Astrocyte (in vitro differentiated cells and primary cell): ENCODE measurements around the gene SLIT3.

Experiments used
- EZH2 ChIP-seq: IDR thresholded peaks from 2 replicates; pipeline ENCODE4 v1.6.1; 2012; ENCODE audit warnings: mild to moderate bottlenecking, low read length, inconsistent platforms; ENCODE audit not compliant: insufficient read depth
- TF ChIP-seq, protein P1 (sequence below): IDR thresholded peaks from 2 replicates; pipeline ENCODE4 v1.5.1; 2011; ENCODE audit warnings: low read depth, mild to moderate bottlenecking, inconsistent platforms, low read length, moderate library complexity; ENCODE audit not compliant: insufficient read depth

DNA sequence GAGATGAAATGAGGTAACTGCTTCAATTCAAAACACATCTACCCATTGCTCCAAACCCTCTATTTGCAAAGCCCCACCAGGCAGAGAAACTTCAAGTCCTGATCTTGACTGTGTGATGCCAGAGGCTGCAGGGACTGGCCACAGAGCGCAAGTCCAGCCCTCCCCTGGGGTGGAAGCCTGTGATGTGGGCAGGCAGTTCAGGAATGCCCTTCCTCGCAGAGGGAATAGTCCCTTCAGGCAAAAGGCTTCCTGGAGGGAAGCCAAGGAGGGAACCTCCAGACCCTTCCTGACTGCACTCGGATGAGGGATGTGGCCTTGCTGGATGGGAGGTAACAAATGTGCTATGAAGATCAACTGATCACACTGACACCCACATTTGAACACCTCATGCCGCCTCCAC, 131.2 kb downstream of the SLIT3 start:
- TF ChIP-seq, protein P1, sequence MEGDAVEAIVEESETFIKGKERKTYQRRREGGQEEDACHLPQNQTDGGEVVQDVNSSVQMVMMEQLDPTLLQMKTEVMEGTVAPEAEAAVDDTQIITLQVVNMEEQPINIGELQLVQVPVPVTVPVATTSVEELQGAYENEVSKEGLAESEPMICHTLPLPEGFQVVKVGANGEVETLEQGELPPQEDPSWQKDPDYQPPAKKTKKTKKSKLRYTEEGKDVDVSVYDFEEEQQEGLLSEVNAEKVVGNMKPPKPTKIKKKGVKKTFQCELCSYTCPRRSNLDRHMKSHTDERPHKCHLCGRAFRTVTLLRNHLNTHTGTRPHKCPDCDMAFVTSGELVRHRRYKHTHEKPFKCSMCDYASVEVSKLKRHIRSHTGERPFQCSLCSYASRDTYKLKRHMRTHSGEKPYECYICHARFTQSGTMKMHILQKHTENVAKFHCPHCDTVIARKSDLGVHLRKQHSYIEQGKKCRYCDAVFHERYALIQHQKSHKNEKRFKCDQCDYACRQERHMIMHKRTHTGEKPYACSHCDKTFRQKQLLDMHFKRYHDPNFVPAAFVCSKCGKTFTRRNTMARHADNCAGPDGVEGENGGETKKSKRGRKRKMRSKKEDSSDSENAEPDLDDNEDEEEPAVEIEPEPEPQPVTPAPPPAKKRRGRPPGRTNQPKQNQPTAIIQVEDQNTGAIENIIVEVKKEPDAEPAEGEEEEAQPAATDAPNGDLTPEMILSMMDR: no peak
- TF ChIP-seq EZH2: no peak
